Stimulated activated CD8-positive, alpha-beta memory T cell treated with anti-CD3 and anti-CD28 coated beads, Interleukin-7, amount 100 ng/mL, for 4 hours (primary cell): ENCODE data around the gene BTBD16.

Source experiments
- DNase-seq, 2 donors: peaks; one replicate each; pipeline ENCODE4 v3.0.0-alpha.2; 2020; ENCODE audit warnings: low read depth in 2 of 2

The BTBD16 gene

DNA sequence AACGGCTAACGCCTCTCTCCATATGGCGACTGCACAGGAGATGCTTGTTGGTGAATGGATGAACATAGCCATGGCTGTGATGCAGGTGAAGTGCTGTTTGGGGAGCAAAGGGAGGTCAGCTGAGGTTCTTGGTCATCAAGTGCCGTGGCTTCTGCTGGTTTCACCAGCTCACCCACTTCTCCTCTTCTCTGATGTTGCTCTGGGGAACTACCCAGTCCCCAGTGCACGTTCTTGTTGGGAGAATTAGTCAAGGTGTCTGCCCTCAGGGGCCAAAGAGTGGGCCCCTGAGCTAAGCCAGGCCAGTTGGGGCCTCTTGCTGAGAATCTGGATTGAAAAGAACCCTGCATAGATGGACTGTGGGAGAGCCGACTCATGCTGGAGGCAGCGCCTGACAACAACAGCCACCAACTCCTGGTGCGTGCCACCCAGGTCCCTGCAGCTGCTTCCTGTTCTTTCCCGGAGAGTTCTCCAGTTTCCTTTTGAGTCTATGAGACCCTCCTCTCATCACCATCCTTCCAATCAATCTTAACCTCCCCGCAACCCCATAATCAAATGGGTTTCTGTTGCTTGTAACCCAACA lies 3.0 kb downstream of the BTBD16 start:
- DNase-seq = no peak

GRCh38 chr10:122276611-122277208 lies 5.6 kb downstream of the BTBD16 start:
- DNase-seq = no peak

DNA sequence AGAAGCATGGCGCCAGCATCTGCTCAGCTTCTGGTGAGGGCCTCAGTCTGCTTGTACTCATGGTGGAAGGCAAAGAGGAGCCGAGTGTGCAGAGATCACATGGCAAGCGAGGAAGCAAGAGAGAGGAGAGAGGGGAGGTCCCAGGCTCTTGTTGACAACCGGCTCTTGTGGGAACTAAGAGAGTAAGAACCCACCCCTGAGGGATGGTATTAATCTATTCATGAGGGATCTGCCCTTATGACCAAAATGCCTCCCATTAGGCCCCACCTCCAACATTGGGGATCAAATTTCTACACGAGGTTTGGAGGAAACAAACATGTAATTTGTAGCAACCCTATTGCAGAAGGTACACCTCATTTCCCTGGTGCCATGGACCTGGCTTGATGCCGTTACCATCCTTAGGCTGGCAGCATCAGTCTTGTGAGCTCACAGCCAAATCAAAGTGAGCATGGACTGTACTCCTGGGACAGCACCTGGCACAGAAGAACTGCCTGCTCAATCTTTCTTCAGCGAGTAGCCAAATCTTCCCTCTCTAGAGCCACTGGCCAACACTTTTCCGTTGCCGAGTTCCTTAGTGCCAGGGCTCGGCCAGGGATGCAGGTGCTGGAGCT lies 6.5 kb downstream of the BTBD16 start:
- DNase-seq = no peak

DNA sequence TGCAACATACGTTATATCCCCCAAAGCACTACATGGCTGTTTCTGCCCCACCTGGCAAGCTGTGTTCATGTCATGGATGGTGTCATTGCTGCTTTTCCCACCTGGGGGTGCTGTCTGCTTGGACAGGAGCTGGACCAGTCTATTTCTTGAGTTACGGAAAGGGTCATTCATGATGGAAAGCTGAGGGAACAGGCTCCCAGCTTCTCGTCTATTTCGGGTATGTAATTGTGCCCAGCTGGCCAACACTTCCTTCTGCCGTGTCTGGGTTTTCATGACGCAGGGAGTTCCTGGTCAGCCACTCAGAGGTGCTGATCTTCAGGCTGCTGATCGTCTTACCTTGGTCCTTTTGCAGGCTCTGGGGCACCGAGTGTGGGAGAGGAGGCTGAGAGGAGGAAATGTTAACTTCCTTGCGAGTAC lies 8.6 kb downstream of the BTBD16 start:
- no peak for DNase-seq

GRCh38 chr10:122280156-122280555 lies 9.1 kb downstream of the BTBD16 start:
- DNase-seq = no peak

- no peak for DNase-seq
These were observed 10.0 kb downstream of the BTBD16 start for GRCh38 chr10:122281018-122281626.

GRCh38 chr10:122281751-122282150 lies 10.7 kb downstream of the BTBD16 start:
- no peak for DNase-seq

GRCh38 chr10:122282253-122282671 lies 11.2 kb downstream of the BTBD16 start:
- DNase-seq = no peak

- DNase-seq = no peak
These were observed 11.8 kb downstream of the BTBD16 start for GRCh38 chr10:122282909-122283308.

- DNase-seq = no peak
These were observed 14.7 kb downstream of the BTBD16 start for GRCh38 chr10:122285506-122286444.

- DNase-seq = no peak
These were observed 15.8 kb downstream of the BTBD16 start for GRCh38 chr10:122286867-122287266.

DNA sequence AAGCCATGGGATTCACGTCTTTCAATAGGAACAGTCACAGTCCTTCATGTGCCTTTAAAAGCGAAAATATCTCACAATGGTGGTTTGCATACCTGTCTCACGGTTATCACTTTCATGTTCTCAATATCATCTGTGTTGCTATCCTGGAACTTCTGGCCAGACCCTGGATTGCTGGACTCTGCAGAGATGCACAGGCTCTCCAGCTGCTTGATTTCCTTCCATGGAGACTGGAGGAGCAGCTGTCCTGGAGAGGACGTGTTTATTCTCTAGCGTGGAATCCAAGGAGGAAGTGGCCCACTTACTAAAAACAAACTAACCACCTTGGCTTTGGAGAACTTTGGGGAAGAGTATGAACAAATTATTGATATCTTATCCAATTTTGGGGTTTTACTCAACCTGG lies 16.5 kb downstream of the BTBD16 start:
- no peak for DNase-seq

GRCh38 chr10:122288262-122288661 lies 17.2 kb downstream of the BTBD16 start:
- DNase-seq = no peak

DNA sequence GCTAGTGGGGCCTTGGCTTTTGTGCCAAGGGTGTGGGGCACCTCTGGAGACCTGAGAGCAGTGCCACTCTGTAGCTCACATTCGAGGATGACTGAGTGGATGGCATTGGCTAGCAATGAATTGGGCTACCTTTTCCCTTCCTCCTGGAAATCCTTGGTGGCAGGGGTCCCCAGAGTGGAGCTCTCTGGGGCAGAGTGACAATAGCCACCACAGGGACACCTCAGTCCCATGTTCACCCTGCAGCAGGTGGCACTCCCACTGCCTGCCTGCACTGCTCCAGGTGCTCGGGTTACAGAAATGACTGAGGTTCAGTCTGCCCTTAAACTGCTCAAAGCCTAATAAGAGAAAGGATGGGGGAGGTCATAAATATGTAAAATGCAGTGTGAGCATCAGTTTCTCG lies 17.8 kb downstream of the BTBD16 start:
- DNase-seq = no peak

GRCh38 chr10:122290334-122290733 lies 19.2 kb downstream of the BTBD16 start:
- DNase-seq = no peak

DNA sequence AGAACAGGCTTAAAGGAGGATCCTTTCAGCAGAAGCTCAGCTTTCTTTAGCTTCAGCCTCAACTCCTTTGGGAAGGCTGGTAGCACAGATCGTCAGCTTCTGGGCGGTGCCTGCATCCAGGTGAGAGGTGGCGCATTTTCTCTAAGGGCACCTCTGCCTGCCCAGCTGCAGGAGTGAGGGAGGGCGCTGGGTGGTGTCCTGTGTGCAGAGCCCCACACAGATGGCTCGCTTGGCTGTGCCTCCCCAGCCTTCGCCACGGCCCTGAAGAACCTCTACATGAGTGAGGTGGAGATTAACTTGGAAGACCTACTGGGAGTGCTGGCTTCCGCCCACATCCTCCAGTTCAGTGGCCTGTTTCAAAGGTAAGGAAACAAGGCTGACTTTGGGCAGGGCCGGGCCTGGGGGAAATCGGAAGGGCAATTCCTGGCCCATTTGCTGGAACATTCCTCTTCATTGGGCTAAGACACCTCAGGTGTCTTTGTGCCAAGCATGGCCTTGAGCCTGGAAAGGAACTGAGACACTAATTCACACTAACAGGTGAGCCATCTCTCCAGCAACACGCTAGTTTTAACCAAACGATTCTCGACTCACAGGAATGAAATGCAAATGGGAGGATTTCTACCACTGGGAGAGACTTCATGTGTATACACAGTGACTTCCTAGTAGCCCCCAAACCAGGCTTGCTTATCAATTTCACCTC lies 19.9 kb downstream of the BTBD16 start:
- no peak for DNase-seq

DNA sequence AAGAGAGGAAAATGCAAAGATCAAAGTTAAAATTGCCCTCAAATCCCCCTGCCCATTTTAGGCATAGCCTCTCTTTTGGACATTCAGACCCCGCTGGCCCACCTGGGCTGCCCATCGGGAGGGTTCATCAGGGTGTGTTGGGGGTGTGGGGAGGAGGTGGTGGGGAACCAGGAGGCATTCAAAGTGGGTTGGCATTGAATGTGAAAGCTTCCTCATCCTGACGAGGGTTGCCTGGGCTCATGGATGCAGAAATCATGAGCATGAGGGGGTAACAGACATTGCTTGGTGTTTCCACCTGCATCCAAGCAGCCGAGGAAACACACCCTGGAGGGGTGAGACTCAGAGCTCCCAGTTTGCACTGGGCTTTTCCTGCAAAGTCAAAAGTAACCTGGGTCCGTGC lies 20.6 kb downstream of the BTBD16 start:
- no peak for DNase-seq

- DNase-seq = no peak
These were observed 21.3 kb downstream of the BTBD16 start for GRCh38 chr10:122292376-122292775.

- no peak for DNase-seq
These were observed 22.3 kb downstream of the BTBD16 start for GRCh38 chr10:122293156-122293960.

GRCh38 chr10:122293961-122294380 lies 22.9 kb downstream of the BTBD16 start:
- DNase-seq = no peak
